GM12872 (cell line): ENCODE data around the gene DENND5A.
A peak's percentile ranks its signal among the peaks of the same experiment; 100 is the strongest.

ENCODE experiments used
- TF ChIP-seq, protein P1 (sequence below): IDR thresholded peaks from 3 replicates; pipeline ENCODE4 v1.5.1; 2011; ENCODE audit warnings: low read depth, mild to moderate bottlenecking, low read length, moderate library complexity; ENCODE audit not compliant: insufficient read depth

DENND5A gene

DNA sequence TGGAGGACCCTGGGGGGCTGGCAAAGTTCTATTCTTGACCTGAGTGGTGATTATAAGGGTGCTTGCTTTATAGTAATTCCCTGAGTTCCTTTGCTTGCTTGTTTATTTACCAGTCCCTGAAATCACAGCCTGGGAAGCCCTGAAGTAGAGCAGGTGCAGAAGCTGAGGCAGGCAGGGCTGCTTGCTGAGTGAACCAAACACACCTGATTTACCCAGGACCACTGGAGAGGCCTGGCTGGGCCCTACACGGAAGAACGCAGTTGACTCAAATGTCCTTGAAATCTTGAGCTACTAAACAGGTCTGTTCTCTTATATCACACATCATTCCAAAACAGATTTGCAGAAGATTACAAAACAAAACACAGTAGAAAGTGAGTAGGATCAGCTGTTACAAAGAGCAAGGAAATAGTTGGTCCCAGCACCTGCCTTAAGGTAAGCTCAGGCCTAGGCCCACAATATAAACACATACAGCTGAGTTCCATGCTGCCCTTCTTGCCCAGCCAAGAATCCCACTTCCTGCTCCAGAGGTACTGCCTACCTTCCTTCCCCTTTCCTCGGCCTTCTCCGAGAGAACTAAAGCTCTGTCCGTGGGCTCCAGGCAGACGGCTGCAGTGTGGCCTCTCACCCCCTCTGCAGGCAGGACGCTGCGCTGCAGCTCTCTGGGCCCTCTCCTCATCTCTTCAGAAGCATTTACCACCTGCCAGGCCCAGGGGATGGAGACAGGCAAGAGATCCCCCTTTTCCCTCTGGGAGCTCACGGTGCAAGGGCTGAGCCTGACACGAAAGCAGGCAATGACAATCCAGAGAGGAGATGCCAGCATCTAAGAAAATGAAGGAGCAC lies 127.6 kb downstream of the DENND5A start:
- TF ChIP-seq, protein P1, sequence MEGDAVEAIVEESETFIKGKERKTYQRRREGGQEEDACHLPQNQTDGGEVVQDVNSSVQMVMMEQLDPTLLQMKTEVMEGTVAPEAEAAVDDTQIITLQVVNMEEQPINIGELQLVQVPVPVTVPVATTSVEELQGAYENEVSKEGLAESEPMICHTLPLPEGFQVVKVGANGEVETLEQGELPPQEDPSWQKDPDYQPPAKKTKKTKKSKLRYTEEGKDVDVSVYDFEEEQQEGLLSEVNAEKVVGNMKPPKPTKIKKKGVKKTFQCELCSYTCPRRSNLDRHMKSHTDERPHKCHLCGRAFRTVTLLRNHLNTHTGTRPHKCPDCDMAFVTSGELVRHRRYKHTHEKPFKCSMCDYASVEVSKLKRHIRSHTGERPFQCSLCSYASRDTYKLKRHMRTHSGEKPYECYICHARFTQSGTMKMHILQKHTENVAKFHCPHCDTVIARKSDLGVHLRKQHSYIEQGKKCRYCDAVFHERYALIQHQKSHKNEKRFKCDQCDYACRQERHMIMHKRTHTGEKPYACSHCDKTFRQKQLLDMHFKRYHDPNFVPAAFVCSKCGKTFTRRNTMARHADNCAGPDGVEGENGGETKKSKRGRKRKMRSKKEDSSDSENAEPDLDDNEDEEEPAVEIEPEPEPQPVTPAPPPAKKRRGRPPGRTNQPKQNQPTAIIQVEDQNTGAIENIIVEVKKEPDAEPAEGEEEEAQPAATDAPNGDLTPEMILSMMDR, result peak; percentile 99

DNA sequence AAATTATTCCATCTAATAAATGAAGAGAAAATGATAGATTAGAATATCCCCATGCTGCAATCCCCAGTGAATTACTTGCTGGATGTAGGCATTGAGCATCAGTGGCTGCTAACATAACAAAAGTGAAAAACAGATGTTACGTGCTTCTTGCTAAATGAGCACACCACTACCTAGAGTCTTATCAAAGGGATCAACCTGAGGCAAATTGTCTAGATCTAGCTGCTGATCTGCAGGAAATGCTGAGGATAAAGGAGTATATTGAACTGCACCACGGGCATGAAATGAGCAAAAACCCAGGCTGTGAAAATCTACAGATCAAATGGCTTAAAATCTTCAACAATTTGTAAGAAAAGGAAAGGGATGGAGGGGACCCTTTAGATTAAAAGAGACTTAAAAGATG lies 128.4 kb downstream of the DENND5A start:
- TF ChIP-seq, protein P1, result no peak

DNA sequence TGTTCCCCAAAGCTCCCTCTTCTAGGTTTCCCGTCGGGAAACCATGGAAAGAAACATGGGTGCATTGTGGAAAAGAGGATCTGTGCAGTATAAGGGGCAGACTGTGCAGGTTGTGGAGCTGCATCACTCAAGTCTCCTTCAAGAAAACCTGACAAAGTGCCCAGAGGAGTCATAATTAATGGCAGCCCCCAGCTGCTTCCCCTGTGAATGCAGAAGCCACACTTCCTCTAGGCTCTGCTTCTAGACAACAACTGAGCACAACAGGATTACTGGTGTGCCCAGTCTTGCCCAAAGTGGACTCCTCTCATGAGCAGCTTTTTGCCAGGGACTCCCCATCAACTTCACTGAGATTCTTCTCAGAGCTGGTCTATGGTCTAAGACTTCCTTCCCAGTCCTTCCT lies 131.2 kb downstream of the DENND5A start:
- TF ChIP-seq, protein P1, result no peak

DNA sequence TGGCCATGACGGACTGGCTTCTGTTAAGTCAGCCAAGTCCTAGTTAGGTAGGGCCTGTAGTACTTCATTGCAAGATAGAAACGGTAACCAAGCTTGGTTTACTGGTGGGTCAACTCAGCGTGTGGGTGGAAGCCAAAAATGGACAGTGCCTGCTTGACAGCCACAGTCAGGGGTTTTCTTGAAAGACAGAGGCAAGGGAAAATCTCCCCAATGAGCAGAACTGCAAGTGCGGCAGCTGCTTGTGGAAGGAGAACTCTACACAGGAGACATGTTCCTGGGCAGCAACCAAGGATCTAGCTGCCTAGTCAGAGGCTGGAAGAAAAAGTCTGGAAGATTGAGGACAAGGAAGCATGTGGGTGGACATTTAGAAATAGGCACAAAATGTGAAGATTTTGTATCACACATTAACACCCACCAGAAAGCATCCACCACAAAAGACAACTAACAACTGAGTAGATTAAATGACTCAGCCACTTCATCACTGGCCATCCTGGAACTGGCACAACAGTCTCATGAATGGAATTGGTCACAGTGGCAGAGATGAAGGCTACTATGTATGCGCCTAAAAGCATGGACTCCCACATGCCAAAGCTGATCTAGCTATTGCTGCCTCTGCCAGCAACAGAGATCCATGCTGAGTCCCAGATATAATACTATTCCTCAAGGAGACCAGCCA lies 132.8 kb downstream of the DENND5A start:
- TF ChIP-seq, protein P1, result no peak

- TF ChIP-seq, protein P1, result 0 out of 3 replicates have a peak, but pooled peaks have one; percentile 13
These were observed 134.9 kb downstream of the DENND5A start for GRCh38 chr11:9130297-9130696.

- TF ChIP-seq, protein P1, result no peak
These were observed 138.5 kb downstream of the DENND5A start for GRCh38 chr11:9126636-9127035.

DNA sequence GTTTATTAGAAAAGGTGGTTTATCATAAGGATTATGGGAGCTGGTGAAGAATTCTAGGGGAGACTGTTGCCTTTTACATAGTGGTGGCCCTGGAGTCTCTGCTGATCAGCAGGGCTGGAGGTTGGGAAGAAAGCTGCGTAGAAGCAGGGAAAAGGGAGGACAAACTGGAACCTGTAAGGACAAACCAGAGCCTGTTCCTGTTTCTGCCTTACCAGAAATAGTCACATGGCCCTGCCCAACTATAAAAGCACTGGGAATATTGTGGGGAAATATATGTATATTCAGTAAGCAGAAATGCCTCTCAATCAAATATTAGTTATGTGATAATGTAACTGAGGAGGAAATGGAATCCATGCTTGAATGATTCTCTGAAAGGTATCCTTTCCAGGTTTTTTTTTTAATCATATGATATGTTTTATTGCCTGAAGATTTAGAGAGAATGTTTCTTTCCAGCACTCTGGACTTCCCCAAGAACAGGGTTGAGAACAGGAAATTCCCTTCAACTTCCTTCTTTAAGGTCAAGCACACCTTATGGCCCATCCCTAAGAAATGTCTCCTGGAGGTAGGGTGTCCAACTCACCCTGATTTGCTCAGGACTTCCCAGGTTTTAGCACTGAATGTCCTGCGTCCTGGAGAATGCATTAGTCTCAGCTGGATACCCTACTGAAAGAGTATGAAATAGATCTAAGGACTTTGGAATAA lies 139.8 kb downstream of the DENND5A start:
- TF ChIP-seq, protein P1, result no peak
